Stimulated activated CD4-positive, alpha-beta T cell treated with anti-CD3 and anti-CD28 coated beads, Interleukin-12 subunit alpha, Interleukin-12 subunit beta, amount 100 ng/mL, for 4 hours (primary cell): ENCODE measurements around the gene FREM1.
"Not testable (repeated sequence)": the region's sequence is repeated elsewhere in the genome, so short reads cannot be mapped to it uniquely, and the experiment has no call there.

Experiments used
- DNase-seq: peaks from one replicate; pipeline ENCODE4 v3.0.0-alpha.2; 2020

Gene FREM1

GRCh38 chr9:14909961-14910805 is at the start of gene FREM1:
TSS of gene FREM1 (minus strand) at chr9:14910428. CDS start at chr9:14868977, 41,451 bp downstream.
- DNase-seq: no peak

GRCh38 chr9:14958989-14959388 is 48.8 kb upstream of the FREM1 start:
- DNase-seq: no peak

- DNase-seq: no peak
Observed at GRCh38 chr9:14957109-14957508, 46.9 kb upstream of the FREM1 start.

GRCh38 chr9:14956208-14956607 is 46.0 kb upstream of the FREM1 start:
- no peak for DNase-seq

- DNase-seq: no peak
Observed at GRCh38 chr9:14945351-14945750, 35.1 kb upstream of the FREM1 start.

GRCh38 chr9:14941501-14942405 is 31.5 kb upstream of the FREM1 start:
- DNase-seq: no peak

GRCh38 chr9:14939378-14939777 is 29.1 kb upstream of the FREM1 start:
- DNase-seq: no peak

GRCh38 chr9:14937216-14937615 is 27.0 kb upstream of the FREM1 start:
- no peak for DNase-seq

- no peak for DNase-seq
Observed at GRCh38 chr9:14936491-14936890, 26.3 kb upstream of the FREM1 start.

- no peak for DNase-seq
Observed at GRCh38 chr9:14935964-14936363, 25.7 kb upstream of the FREM1 start.

GRCh38 chr9:14935106-14935751 is 25.0 kb upstream of the FREM1 start:
- no peak for DNase-seq

- DNase-seq: no peak
Observed at GRCh38 chr9:14932641-14933040, 22.4 kb upstream of the FREM1 start.

- no peak for DNase-seq
Observed at GRCh38 chr9:14932231-14932630, 22.0 kb upstream of the FREM1 start.

- DNase-seq: no peak
Observed at GRCh38 chr9:14926941-14927624, 16.9 kb upstream of the FREM1 start.

GRCh38 chr9:14924230-14925219 is 14.3 kb upstream of the FREM1 start:
- no peak for DNase-seq

- no peak for DNase-seq
Observed at GRCh38 chr9:14923701-14924100, 13.5 kb upstream of the FREM1 start.

- DNase-seq: not testable (repeated sequence)
Observed at GRCh38 chr9:14920805-14921204, 10.6 kb upstream of the FREM1 start.

GRCh38 chr9:14913366-14913765 is 3.1 kb upstream of the FREM1 start:
- no peak for DNase-seq

GRCh38 chr9:14912859-14913258 is 2.6 kb upstream of the FREM1 start:
- DNase-seq: no peak

GRCh38 chr9:14911046-14911445 is 818 bp upstream of the FREM1 start:
- DNase-seq: no peak

- no peak for DNase-seq
Observed at GRCh38 chr9:14909601-14909960, 647 bp downstream of the FREM1 start.

GRCh38 chr9:14909181-14909580 is 1.0 kb downstream of the FREM1 start:
- DNase-seq: no peak
